Measurements from ENCODE around the gene CPHXL2.

CPHXL2 gene

GRCh38 chr16:75687361-75687760, 10.6 kb upstream of the CPHXL2 start:
- ATAC-seq (ENCODE audit: low read depth) (no peak), DNase-seq (ENCODE audit: low spot score) (no peak)
- no peak for TF ChIP-seq CTCF (IDR thresholded peaks at IDR 0.05; ENCODE audit: poor library complexity, severe bottlenecking)
- Histone ChIP-seq H3K4me1 (ENCODE audit: insufficient read depth, poor library complexity, severe bottlenecking) (no peaks in the 10 kb centered on the region), H3K4me3 (ENCODE audit: severe bottlenecking) (no peak overlapping the region), H3K9me3 (ENCODE audit: severe bottlenecking) (peaks cover 10% of the 10 kb centered on the region), H3K27me3 (ENCODE audit: insufficient read depth, poor library complexity, severe bottlenecking) (no peaks in the 10 kb centered on the region), H3K36me3 (ENCODE audit: low read depth) (no peaks in the 10 kb centered on the region), H3K27ac (ENCODE audit: poor library complexity, severe bottlenecking) (no peak overlapping the region)

- Histone ChIP-seq H3K36me3 (ENCODE audit: low read depth) (no peaks in the 10 kb centered on the region), H3K9me3 (ENCODE audit: severe bottlenecking) (peaks cover 10% of the 10 kb centered on the region), H3K27ac (ENCODE audit: poor library complexity, severe bottlenecking) (no peak overlapping the region), H3K27me3 (ENCODE audit: insufficient read depth, poor library complexity, severe bottlenecking) (no peaks in the 10 kb centered on the region), H3K4me3 (ENCODE audit: severe bottlenecking) (no peak overlapping the region), H3K4me1 (ENCODE audit: insufficient read depth, poor library complexity, severe bottlenecking) (no peaks in the 10 kb centered on the region)
- TF ChIP-seq CTCF (IDR thresholded peaks at IDR 0.05; ENCODE audit: poor library complexity, severe bottlenecking) = no peak
- no peak for ATAC-seq (ENCODE audit: low read depth)
- DNase-seq (ENCODE audit: low spot score) = no peak
These were observed 5.5 kb upstream of the CPHXL2 start for GRCh38 chr16:75682308-75682707.

- TF ChIP-seq CTCF (IDR thresholded peaks at IDR 0.05; ENCODE audit: poor library complexity, severe bottlenecking) = no peak
- Histone ChIP-seq H3K4me1 (ENCODE audit: insufficient read depth, poor library complexity, severe bottlenecking) (no peaks in the 10 kb centered on the region), H3K36me3 (ENCODE audit: low read depth) (no peaks in the 10 kb centered on the region), H3K27ac (ENCODE audit: poor library complexity, severe bottlenecking) (no peak overlapping the region), H3K4me3 (ENCODE audit: severe bottlenecking) (no peak overlapping the region), H3K9me3 (ENCODE audit: severe bottlenecking) (peaks cover under 1% of the 10 kb centered on the region), H3K27me3 (ENCODE audit: insufficient read depth, poor library complexity, severe bottlenecking) (no peaks in the 10 kb centered on the region)
- DNase-seq (ENCODE audit: low spot score) (no peak), ATAC-seq (ENCODE audit: low read depth) (no peak)
These were observed 2.6 kb upstream of the CPHXL2 start for GRCh38 chr16:75679366-75679765.

GRCh38 chr16:75667503-75667902, 9.3 kb downstream of the CPHXL2 start:
- DNase-seq (ENCODE audit: low spot score) (no peak), ATAC-seq (ENCODE audit: low read depth) (no peak)
- Histone ChIP-seq H3K9me3 (ENCODE audit: severe bottlenecking) (no peaks in the 10 kb centered on the region), H3K36me3 (ENCODE audit: low read depth) (no peaks in the 10 kb centered on the region), H3K27ac (ENCODE audit: poor library complexity, severe bottlenecking) (no peak overlapping the region), H3K4me3 (ENCODE audit: severe bottlenecking) (no peak overlapping the region), H3K4me1 (ENCODE audit: insufficient read depth, poor library complexity, severe bottlenecking) (no peaks in the 10 kb centered on the region), H3K27me3 (ENCODE audit: insufficient read depth, poor library complexity, severe bottlenecking) (no peaks in the 10 kb centered on the region)
- TF ChIP-seq CTCF (IDR thresholded peaks at IDR 0.05; ENCODE audit: poor library complexity, severe bottlenecking) = no peak

GRCh38 chr16:75660726-75661302, 16.0 kb downstream of the CPHXL2 start:
- Histone ChIP-seq H3K27ac (ENCODE audit: poor library complexity, severe bottlenecking) (no peak overlapping the region), H3K4me3 (ENCODE audit: severe bottlenecking) (no peak overlapping the region), H3K27me3 (ENCODE audit: insufficient read depth, poor library complexity, severe bottlenecking) (no peaks in the 10 kb centered on the region), H3K4me1 (ENCODE audit: insufficient read depth, poor library complexity, severe bottlenecking) (no peaks in the 10 kb centered on the region), H3K9me3 (ENCODE audit: severe bottlenecking) (no peaks in the 10 kb centered on the region), H3K36me3 (ENCODE audit: low read depth) (peaks cover 36% of the 10 kb centered on the region)
- DNase-seq (ENCODE audit: low spot score) (no peak), ATAC-seq (ENCODE audit: low read depth) (no peak)
- no peak for TF ChIP-seq CTCF (IDR thresholded peaks at IDR 0.05; ENCODE audit: poor library complexity, severe bottlenecking)

Data from RWPE2 (cell line).